Measurements from ENCODE around the gene ASB14. TPM values are rescaled to one million over a fixed set of nuclear protein-coding genes. Genes with fewer than 3 reads are reported as not detected.

The ASB14 gene
- total RNA-seq, 1 donor from 2014 or later: not detected

GRCh38 chr3:57283334-57283733 is 9.2 kb downstream of the ASB14 start:
- no peak for DNase-seq (ENCODE audit: low read depth)
- H3K36me3 ChIP-seq (ENCODE audit: control insufficient read depth, insufficient read depth, low read length): no peaks in the 10 kb centered on the region
- no peak for TF ChIP-seq CTCF (IDR thresholded peaks at IDR 0.05; ENCODE audit: insufficient read depth, low read length, poor library complexity, severe bottlenecking)
- no peak overlapping the region for H3K4me3 ChIP-seq (ENCODE audit: low read depth, low read length)
- H3K27me3 ChIP-seq (ENCODE audit: control insufficient read depth, insufficient read depth, low read length): no peaks in the 10 kb centered on the region

- no peak for TF ChIP-seq CTCF (IDR thresholded peaks at IDR 0.05; ENCODE audit: insufficient read depth, low read length, poor library complexity, severe bottlenecking)
- H3K4me3 ChIP-seq (ENCODE audit: low read depth, low read length): no peak overlapping the region
- no peak for DNase-seq (ENCODE audit: low read depth)
- no peaks in the 10 kb centered on the region for H3K27me3 ChIP-seq (ENCODE audit: control insufficient read depth, insufficient read depth, low read length)
- no peaks in the 10 kb centered on the region for H3K36me3 ChIP-seq (ENCODE audit: control insufficient read depth, insufficient read depth, low read length)
Observed at GRCh38 chr3:57281715-57282114, 10.8 kb downstream of the ASB14 start.

- H3K27me3 ChIP-seq (ENCODE audit: control insufficient read depth, insufficient read depth, low read length): no peaks in the 10 kb centered on the region
- no peaks in the 10 kb centered on the region for H3K36me3 ChIP-seq (ENCODE audit: control insufficient read depth, insufficient read depth, low read length)
- H3K4me3 ChIP-seq (ENCODE audit: low read depth, low read length): no peak overlapping the region
- DNase-seq (ENCODE audit: low read depth): no peak
- TF ChIP-seq CTCF (IDR thresholded peaks at IDR 0.05; ENCODE audit: insufficient read depth, low read length, poor library complexity, severe bottlenecking): no peak
Observed at GRCh38 chr3:57279685-57280084, 12.8 kb downstream of the ASB14 start.

DNA sequence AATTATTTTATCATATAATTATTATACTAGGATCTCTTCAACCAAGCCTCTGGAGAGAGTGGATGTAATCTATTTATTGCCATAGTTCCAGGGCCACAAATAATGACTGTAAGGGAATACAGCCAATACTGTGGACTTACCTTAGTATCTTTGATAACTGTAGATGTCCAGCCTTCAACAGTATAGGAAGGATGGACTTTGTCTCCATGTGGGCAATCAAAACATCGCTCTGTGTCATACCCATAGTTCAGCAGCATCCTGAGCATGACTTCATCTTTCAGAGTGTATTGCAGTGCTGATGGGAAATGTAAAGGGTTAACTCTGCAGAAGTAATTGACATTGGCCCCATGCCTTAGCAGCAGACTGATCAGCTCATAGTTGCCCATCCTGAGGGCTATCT is 14.2 kb downstream of the ASB14 start:
- TF ChIP-seq CTCF (IDR thresholded peaks at IDR 0.05; ENCODE audit: insufficient read depth, low read length, poor library complexity, severe bottlenecking): no peak
- DNase-seq (ENCODE audit: low read depth): no peak
- H3K36me3 ChIP-seq (ENCODE audit: control insufficient read depth, insufficient read depth, low read length): no peaks in the 10 kb centered on the region
- no peaks in the 10 kb centered on the region for H3K27me3 ChIP-seq (ENCODE audit: control insufficient read depth, insufficient read depth, low read length)
- H3K4me3 ChIP-seq (ENCODE audit: low read depth, low read length): no peak overlapping the region

- TF ChIP-seq CTCF (IDR thresholded peaks at IDR 0.05; ENCODE audit: insufficient read depth, low read length, poor library complexity, severe bottlenecking): no peak
- DNase-seq (ENCODE audit: low read depth): no peak
- H3K36me3 ChIP-seq (ENCODE audit: control insufficient read depth, insufficient read depth, low read length): no peaks in the 10 kb centered on the region
- H3K27me3 ChIP-seq (ENCODE audit: control insufficient read depth, insufficient read depth, low read length): no peaks in the 10 kb centered on the region
- no peak overlapping the region for H3K4me3 ChIP-seq (ENCODE audit: low read depth, low read length)
Observed at GRCh38 chr3:57275393-57275792, 17.1 kb downstream of the ASB14 start.

GRCh38 chr3:57274845-57275244 is 17.6 kb downstream of the ASB14 start:
- Histone ChIP-seq H3K27me3 (ENCODE audit: control insufficient read depth, insufficient read depth, low read length) (no peaks in the 10 kb centered on the region), H3K4me3 (ENCODE audit: low read depth, low read length) (no peak overlapping the region), H3K36me3 (ENCODE audit: control insufficient read depth, insufficient read depth, low read length) (no peaks in the 10 kb centered on the region)
- TF ChIP-seq CTCF (IDR thresholded peaks at IDR 0.05; ENCODE audit: insufficient read depth, low read length, poor library complexity, severe bottlenecking): no peak
- no peak for DNase-seq (ENCODE audit: low read depth)

Measured in kidney epithelial cell (primary cell).